HepG2 (cell line): ENCODE results near the gene MGARP. TPM values are rescaled to one million over a fixed set of nuclear protein-coding genes. Genes with fewer than 3 reads are reported as not detected.

ENCODE experiments used
- ATAC-seq: fragments of 200-7000 bp; cut with Tn5 transposase; 3 replicates; pipeline ENCODE4 v1.9.1; 2020; ENCODE audit warnings: mild to moderate bottlenecking, moderate library complexity
- BruUV-seq: library from RNA; stranded (reverse); fragments of 400-500 nt; replicated peaks from 2 replicates; lab custom pipeline; 2021; lab: Mats Ljungman, UMichigan
- CTCF ChIA-PET: fragments of 300-600 bp; formaldehyde crosslinking; extraction: SDS; loops from one replicate; lab custom pipeline; 2021; ENCODE audit warnings: low total read pairs, inconsistent platforms, low intra/inter-chr PET ratio; lab: Yijun Ruan, JAX
- POLR2A ChIA-PET: fragments of 350-600 bp; sonication (Branson Sonifier 250); formaldehyde crosslinking; loops from one replicate; lab custom pipeline; 2020; ENCODE audit warnings: antibody characterized with exemption, inconsistent platforms; lab: Yijun Ruan, JAX
- DNase-seq: peaks from one replicate; pipeline ENCODE4 v3.0.0-alpha.2; 2015; ENCODE audit warnings: low spot score
- FAIRE-seq: peaks from 3 replicates; lab custom pipeline; 2011; peaks lifted over from hg19 to GRCh38; lab: Jason Lieb, UNC
- H2AFZ ChIP-seq: one replicate; pipeline ENCODE4 v1.6.1; 2011; ENCODE audit warnings: low read length, inconsistent platforms
- H3K27ac ChIP-seq: fragments of 300-600 bp; 3 replicates; pipeline ENCODE4 v1.8.0; 2011; ENCODE audit warnings: mixed run types, mild to moderate bottlenecking, mixed read lengths, low read length, inconsistent platforms; ENCODE audit not compliant: insufficient read depth; ENCODE audit errors: extremely low read length
- H3K27me3 ChIP-seq, 2 experiments: fragments of 200-600 bp in 1 of 2; 2 replicates in 1 of 2; 3 replicates in 1 of 2; pipeline versions ENCODE4 v1.6.0 to v1.8.0; 2011; ENCODE audit warnings: low read length in 2 of 2, mild to moderate bottlenecking in 2 of 2, moderate library complexity in 2 of 2, inconsistent platforms in 1 of 2; ENCODE audit not compliant: insufficient read depth in 2 of 2, control insufficient read depth in 1 of 2
- H3K36me3 ChIP-seq, 2 experiments: fragments of 200-600 bp in 1 of 2; replicated peaks in 1 of 2; 2 replicates in 1 of 2; 3 replicates in 1 of 2; pipeline versions ENCODE4 v1.5.1 to v1.8.0; 2011; ENCODE audit warnings: low read length in 2 of 2, inconsistent platforms in 1 of 2; ENCODE audit not compliant: insufficient read depth in 2 of 2, control insufficient read depth in 1 of 2
- H3K4me1 ChIP-seq: 2 replicates; pipeline ENCODE4 v1.5.1; 2012; ENCODE audit warnings: low read length, inconsistent platforms; ENCODE audit not compliant: insufficient read depth
- H3K4me2 ChIP-seq: 2 replicates; pipeline ENCODE4 v1.6.0; 2011; ENCODE audit warnings: low read depth, low read length, inconsistent platforms
- H3K4me3 ChIP-seq, 3 experiments: fragments of 200-600 bp in 1 of 3; sonication (generic), shearing (Covaris generic) in 1 of 3; replicated peaks in 1 of 3; 2 replicates each; pipeline ENCODE4 v1.5.1; 2011 to 2016; ENCODE audit warnings: low read length in 3 of 3, inconsistent platforms in 2 of 3, low read depth in 2 of 3, mild to moderate bottlenecking in 2 of 3, control low read depth in 1 of 3, mixed read lengths in 1 of 3; ENCODE audit not compliant: insufficient read depth in 1 of 3
- H3K79me2 ChIP-seq: one replicate; pipeline ENCODE4 v1.6.1; 2011; ENCODE audit warnings: low read length, inconsistent platforms; ENCODE audit not compliant: insufficient read depth
- H3K9ac ChIP-seq: 2 replicates; pipeline ENCODE4 v1.6.0; 2011; ENCODE audit warnings: mild to moderate bottlenecking, low read depth, low read length, inconsistent platforms; ENCODE audit not compliant: insufficient read depth
- H3K9me3 ChIP-seq: 2 replicates; pipeline ENCODE4 v1.5.1; 2012; ENCODE audit warnings: mild to moderate bottlenecking, low read length
- H4K20me1 ChIP-seq: 2 replicates; pipeline ENCODE4 v1.6.0; 2011; ENCODE audit warnings: inconsistent platforms, mild to moderate bottlenecking, low read length, moderate library complexity; ENCODE audit not compliant: insufficient read depth
- PAX8 ChIP-seq: sonication (generic); formaldehyde crosslinking; IDR thresholded peaks from 2 replicates; pipeline ENCODE4 v1.8.0; 2022; ENCODE audit warnings: mild to moderate bottlenecking, missing genetic modification reagents, borderline replicate concordance
- ZNF547 ChIP-seq: sonication (generic); formaldehyde crosslinking; IDR thresholded peaks from 2 replicates; pipeline ENCODE4 v1.5.1; 2020; ENCODE audit warnings: mild to moderate bottlenecking, missing genetic modification reagents
- ZNF563 ChIP-seq: sonication (generic); formaldehyde crosslinking; IDR thresholded peaks from 2 replicates; pipeline ENCODE4 v1.8.0; 2022; ENCODE audit warnings: mild to moderate bottlenecking, moderate library complexity, missing genetic modification reagents
- ZNF782 ChIP-seq: sonication (generic); formaldehyde crosslinking; IDR thresholded peaks from 2 replicates; pipeline ENCODE4 v1.4.0; 2020; ENCODE audit warnings: missing genetic modification reagents, mild to moderate bottlenecking, borderline replicate concordance
- WGBS: methylation state at CpG from one replicate; pipeline ENCODE4 v1.1.6; 2017; ENCODE audit warnings: low lambda C conversion rate; 5-methylcytosine and 5-hydroxymethylcytosine counted together
- in situ Hi-C: cut with HindIII; loops from 2 replicates; pipeline ENCODE4 v1.10.0; 2017; ENCODE audit warnings: low pct_unique_long_range_greater_than_20kb; ENCODE audit not compliant: extremely low pct_ligation_motif_present
- intact Hi-C: fragments of 100-400 bp; cut with micrococcal nuclease; formaldehyde crosslinking; loops from one replicate; pipeline ENCODE4 v1.10.0; 2022; ENCODE audit not compliant: unreplicated experiment
- polyA plus RNA-seq, 8 experiments: library from polyadenylated mRNA; depleted of rRNA in 3 of 8; stranded (reverse) in 7 of 8; unstranded in 1 of 8; fragments of >200 nt; fragmentation: Illumina TruSeq in 4 of 8; extraction: Trizol in 4 of 8; gene quantifications; 2 replicates each; pipeline versions ENCODE4 v1.2.1 to v1.2.3, GENCODE V29; 2011 to 2016; ENCODE audit warnings: low read depth in 4 of 8, missing spikeins in 1 of 8, mixed read lengths in 1 of 8; ENCODE audit not compliant: insufficient read depth in 1 of 8
- total RNA-seq, 5 experiments: library from RNA; depleted of rRNA; stranded (reverse); fragments of >200 nt; fragmentation: Illumina TruSeq; extraction: Trizol; gene quantifications; 2 replicates each; pipeline ENCODE4 v1.2.3, GENCODE V29; 2016; ENCODE audit warnings: low read depth in 1 of 5
- TF ChIP-seq, protein P1 (sequence below): sonication (generic); formaldehyde crosslinking; IDR thresholded peaks from 2 replicates; pipeline ENCODE4 v1.5.0; 2020; ENCODE audit warnings: missing genetic modification reagents
- TF ChIP-seq, protein P2 (sequence below): sonication (generic); formaldehyde crosslinking; conservative IDR thresholded peaks from 2 replicates; pipeline ENCODE4 v1.8.0; 2022; ENCODE audit warnings: low read depth, missing genetic modification reagents
- TF ChIP-seq, protein P3 (sequence below): IDR thresholded peaks from 2 replicates; pipeline ENCODE4 v1.6.1; 2016; ENCODE audit warnings: mild to moderate bottlenecking, missing biosample characterization, missing genetic modification reagents
- TF ChIP-seq, protein P4 (sequence below): sonication (generic); formaldehyde crosslinking; IDR thresholded peaks from 2 replicates; pipeline ENCODE4 v1.4.0; 2020; ENCODE audit warnings: missing genetic modification reagents, borderline replicate concordance

Gene MGARP
- total and polyA plus RNA-seq, 2 of the 13 experiments (the other 11 are each of a cell fraction or from before 2014, with no cell fraction given), result 0.11 to 0.13 TPM

DNA sequence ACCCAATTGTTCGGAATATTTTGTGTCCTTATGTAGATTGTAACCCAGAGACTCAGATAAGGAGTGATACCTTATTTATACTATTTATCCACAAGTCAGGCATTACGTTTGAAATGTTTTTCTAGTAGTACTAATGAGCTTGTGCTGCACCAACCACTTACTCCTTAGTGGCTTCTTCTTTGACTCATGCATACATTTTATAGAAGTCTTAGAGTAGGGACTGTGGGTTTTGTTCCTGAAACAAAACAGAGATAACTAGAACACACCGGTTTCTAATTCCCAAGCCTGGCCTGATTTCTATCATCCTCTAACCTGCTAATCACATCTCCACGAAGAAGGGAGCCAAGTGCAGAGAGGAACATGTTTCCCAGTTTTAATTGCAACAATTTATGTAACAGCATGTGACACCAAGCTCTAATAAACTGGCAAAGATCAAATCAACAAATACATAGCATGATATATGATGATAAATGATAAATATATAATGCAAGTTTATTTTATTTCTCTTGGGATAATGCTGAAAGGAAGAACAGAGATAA, 32.3 kb downstream of the MGARP start:
- no peaks in the 10 kb centered on the region for H4K20me1 ChIP-seq
- in situ Hi-C loops, result no loop called here
- H3K27ac ChIP-seq, result no peak overlapping the region
- POLR2A ChIA-PET, result no interaction called here
- H2AFZ ChIP-seq, result no peak overlapping the region
- peaks cover 34% of the 10 kb centered on the region for H3K4me1 ChIP-seq
- no peak overlapping the region for H3K9ac ChIP-seq
- no peaks in the 10 kb centered on the region for H3K79me2 ChIP-seq
- intact Hi-C loops, result no loop called here
- no peaks in the 10 kb centered on the region; a peak in 1 of 5 replicates for H3K27me3 ChIP-seq
- no peak overlapping the region for H3K4me2 ChIP-seq
- TF ChIP-seq, protein P1, sequence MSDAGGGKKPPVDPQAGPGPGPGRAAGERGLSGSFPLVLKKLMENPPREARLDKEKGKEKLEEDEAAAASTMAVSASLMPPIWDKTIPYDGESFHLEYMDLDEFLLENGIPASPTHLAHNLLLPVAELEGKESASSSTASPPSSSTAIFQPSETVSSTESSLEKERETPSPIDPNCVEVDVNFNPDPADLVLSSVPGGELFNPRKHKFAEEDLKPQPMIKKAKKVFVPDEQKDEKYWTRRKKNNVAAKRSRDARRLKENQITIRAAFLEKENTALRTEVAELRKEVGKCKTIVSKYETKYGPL, result no peak
- TF ChIP-seq ZNF563 (no peak), PAX8 (CRISPR knock-in tag) (no peak), ZNF547 (no peak), ZNF782 (CRISPR knock-in tag) (no peak)
- TF ChIP-seq, protein P2, sequence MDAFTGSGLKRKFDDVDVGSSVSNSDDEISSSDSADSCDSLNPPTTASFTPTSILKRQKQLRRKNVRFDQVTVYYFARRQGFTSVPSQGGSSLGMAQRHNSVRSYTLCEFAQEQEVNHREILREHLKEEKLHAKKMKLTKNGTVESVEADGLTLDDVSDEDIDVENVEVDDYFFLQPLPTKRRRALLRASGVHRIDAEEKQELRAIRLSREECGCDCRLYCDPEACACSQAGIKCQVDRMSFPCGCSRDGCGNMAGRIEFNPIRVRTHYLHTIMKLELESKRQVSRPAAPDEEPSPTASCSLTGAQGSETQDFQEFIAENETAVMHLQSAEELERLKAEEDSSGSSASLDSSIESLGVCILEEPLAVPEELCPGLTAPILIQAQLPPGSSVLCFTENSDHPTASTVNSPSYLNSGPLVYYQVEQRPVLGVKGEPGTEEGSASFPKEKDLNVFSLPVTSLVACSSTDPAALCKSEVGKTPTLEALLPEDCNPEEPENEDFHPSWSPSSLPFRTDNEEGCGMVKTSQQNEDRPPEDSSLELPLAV (CRISPR knock-in tag), result no peak
- TF ChIP-seq, protein P3, sequence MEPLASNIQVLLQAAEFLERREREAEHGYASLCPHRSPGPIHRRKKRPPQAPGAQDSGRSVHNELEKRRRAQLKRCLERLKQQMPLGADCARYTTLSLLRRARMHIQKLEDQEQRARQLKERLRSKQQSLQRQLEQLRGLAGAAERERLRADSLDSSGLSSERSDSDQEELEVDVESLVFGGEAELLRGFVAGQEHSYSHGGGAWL (CRISPR knock-in tag), result no peak
- TF ChIP-seq, protein P4, sequence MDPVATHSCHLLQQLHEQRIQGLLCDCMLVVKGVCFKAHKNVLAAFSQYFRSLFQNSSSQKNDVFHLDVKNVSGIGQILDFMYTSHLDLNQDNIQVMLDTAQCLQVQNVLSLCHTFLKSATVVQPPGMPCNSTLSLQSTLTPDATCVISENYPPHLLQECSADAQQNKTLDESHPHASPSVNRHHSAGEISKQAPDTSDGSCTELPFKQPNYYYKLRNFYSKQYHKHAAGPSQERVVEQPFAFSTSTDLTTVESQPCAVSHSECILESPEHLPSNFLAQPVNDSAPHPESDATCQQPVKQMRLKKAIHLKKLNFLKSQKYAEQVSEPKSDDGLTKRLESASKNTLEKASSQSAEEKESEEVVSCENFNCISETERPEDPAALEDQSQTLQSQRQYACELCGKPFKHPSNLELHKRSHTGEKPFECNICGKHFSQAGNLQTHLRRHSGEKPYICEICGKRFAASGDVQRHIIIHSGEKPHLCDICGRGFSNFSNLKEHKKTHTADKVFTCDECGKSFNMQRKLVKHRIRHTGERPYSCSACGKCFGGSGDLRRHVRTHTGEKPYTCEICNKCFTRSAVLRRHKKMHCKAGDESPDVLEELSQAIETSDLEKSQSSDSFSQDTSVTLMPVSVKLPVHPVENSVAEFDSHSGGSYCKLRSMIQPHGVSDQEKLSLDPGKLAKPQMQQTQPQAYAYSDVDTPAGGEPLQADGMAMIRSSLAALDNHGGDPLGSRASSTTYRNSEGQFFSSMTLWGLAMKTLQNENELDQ (CRISPR knock-in tag), result no peak
- TF ChIP-seq, all 625 proteins: peak for 0
- no peaks in the 10 kb centered on the region for H3K36me3 ChIP-seq
- ATAC-seq (no peak), DNase-seq (no peak), FAIRE-seq (no peak)
- CTCF ChIA-PET, result no interaction called here
- H3K4me3 ChIP-seq, result no peak overlapping the region
- BruUV-seq, result no TSS peak
- no peaks in the 10 kb centered on the region for H3K9me3 ChIP-seq
- WGBS, result 37% methylated on average over 4 of the region's 4 CpGs
